Stomach (tissue), 9 donors: ENCODE data around the gene SNX19. TPM values are rescaled to one million over a fixed set of nuclear protein-coding genes. Genes with fewer than 3 reads are reported as not detected.

Experiments used
- DNase-seq, 2 donors: peaks; one replicate each; pipeline versions ENCODE4 v3.0.0 to v3.0.0-alpha.2; 2013 to 2019
- H3K27ac ChIP-seq, 5 donors: fragments of 200-600 bp in 4 of 5; sonication (generic) in 4 of 5; one replicate each; pipeline ENCODE4 v1.5.1; 2013 to 2019; ENCODE audit warnings: mild to moderate bottlenecking in 1 of 5, moderate library complexity in 1 of 5
- H3K27me3 ChIP-seq, 3 donors: fragments of 200-600 bp; sonication (generic); one replicate each; pipeline ENCODE4 v1.5.1; 2017 to 2019; ENCODE audit warnings: mixed run types in 1 of 3
- H3K36me3 ChIP-seq, 4 donors: fragments of 200-600 bp; sonication (generic); 1 replicate in 3 of 4; 2 replicates in 1 of 4; pipeline ENCODE4 v1.5.1; 2016 to 2019
- H3K4me1 ChIP-seq, 4 donors: fragments of 200-600 bp; sonication (generic); one replicate each; pipeline ENCODE4 v1.5.1; 2016 to 2019
- H3K4me3 ChIP-seq, 4 donors: fragments of 200-600 bp; sonication (generic) in 3 of 4; one replicate each; pipeline ENCODE4 v1.5.1; 2016 to 2019; ENCODE audit warnings: mild to moderate bottlenecking in 1 of 4
- H3K9me3 ChIP-seq, 4 donors: fragments of 200-600 bp; sonication (generic); one replicate each; pipeline ENCODE4 v1.5.1; 2016 to 2019
- EP300 ChIP-seq: sonication (generic); formaldehyde crosslinking; IDR thresholded peaks from one replicate; pipeline ENCODE4 v1.6.1; 2017; ENCODE audit warnings: antibody characterized with exemption
- POLR2A ChIP-seq, 4 donors: fragments of 450-650 bp; IDR thresholded peaks; one replicate each; pipeline ENCODE4 v1.6.1; 2016; ENCODE audit warnings: antibody characterized with exemption in 4 of 4, control low read depth in 2 of 4, mild to moderate bottlenecking in 1 of 4, moderate library complexity in 1 of 4
- POLR2AphosphoS5 ChIP-seq, 3 donors: sonication (generic); formaldehyde crosslinking; IDR thresholded peaks; one replicate each; pipeline ENCODE4 v1.6.1; 2016; ENCODE audit warnings: antibody characterized with exemption in 3 of 3
- WGBS, 5 donors: extraction: QIAGEN DNeasy Blood & Tissue Kit in 3 of 5; methylation state at CpG; one replicate each; pipeline versions ENCODE4 v1.1.5 to v1.1.7; 2013 to 2018; 5-methylcytosine and 5-hydroxymethylcytosine counted together
- intact Hi-C: fragments of 100-400 bp; cut with DNase I; formaldehyde crosslinking; loops from one replicate; pipeline ENCODE4 v1.15.1; 2023; ENCODE audit warnings: low total_unique reads
- polyA plus RNA-seq, 3 donors: library from polyadenylated mRNA; stranded (reverse); fragments of 200-250 nt; gene quantifications; one replicate each; pipeline ENCODE4 v1.2.3, GENCODE V29; 2013
- total RNA-seq, 5 donors: library from RNA; depleted of rRNA; stranded (reverse); fragments of >200 nt; gene quantifications; one replicate each; pipeline versions ENCODE4 v1.1.0 to v1.2.3, GENCODE V29; 2014 to 2016
- TF ChIP-seq, protein P1 (sequence below), 7 experiments: fragments of 450-650 bp in 4 of 7; fragments of 200-600 bp in 3 of 7; sonication (generic) in 3 of 7; IDR thresholded peaks; one replicate each; pipeline ENCODE4 v1.5.1; 2016 to 2019; ENCODE audit warnings: antibody characterized with exemption in 7 of 7, control low read depth in 2 of 7, mild to moderate bottlenecking in 1 of 7
- donor health status: healthy with polysubstance abuse.
- donor health status: Bipolar disorder and iron deficiency.
- donor health status: healthy.

Gene SNX19
- total and polyA plus RNA-seq, 8 donors, result 8.7 to 173 (median 47.4) TPM

DNA sequence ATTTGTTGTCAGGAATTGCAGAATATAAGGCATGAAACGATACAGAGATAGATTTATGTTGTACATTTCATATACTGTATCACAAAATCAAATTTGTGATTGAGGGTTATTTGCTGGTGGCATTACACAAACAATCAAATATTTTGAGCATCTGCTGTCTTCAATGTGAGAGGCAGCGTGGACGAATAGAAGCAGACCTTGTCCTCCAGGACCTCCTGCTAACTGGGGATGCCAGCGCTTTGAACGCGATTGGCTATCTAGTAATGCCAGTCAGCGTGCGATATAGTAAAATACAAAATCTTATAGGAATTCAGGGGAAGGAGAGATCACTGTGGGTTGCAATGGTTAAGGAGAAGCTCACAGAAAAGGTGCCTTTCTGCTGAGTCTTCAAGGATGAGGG lies 631 bp upstream of the SNX19 start:
- TF ChIP-seq EP300 (no peak), POLR2AphosphoS5 (IDR thresholded peaks at IDR 0.05) (no peak), POLR2A (IDR thresholded peaks at IDR 0.05) (no peak)
- TF ChIP-seq, protein P1, sequence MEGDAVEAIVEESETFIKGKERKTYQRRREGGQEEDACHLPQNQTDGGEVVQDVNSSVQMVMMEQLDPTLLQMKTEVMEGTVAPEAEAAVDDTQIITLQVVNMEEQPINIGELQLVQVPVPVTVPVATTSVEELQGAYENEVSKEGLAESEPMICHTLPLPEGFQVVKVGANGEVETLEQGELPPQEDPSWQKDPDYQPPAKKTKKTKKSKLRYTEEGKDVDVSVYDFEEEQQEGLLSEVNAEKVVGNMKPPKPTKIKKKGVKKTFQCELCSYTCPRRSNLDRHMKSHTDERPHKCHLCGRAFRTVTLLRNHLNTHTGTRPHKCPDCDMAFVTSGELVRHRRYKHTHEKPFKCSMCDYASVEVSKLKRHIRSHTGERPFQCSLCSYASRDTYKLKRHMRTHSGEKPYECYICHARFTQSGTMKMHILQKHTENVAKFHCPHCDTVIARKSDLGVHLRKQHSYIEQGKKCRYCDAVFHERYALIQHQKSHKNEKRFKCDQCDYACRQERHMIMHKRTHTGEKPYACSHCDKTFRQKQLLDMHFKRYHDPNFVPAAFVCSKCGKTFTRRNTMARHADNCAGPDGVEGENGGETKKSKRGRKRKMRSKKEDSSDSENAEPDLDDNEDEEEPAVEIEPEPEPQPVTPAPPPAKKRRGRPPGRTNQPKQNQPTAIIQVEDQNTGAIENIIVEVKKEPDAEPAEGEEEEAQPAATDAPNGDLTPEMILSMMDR (IDR thresholded peaks at IDR 0.05), result no peak
- H3K36me3 ChIP-seq, result peaks cover 0 to 32% (median 27%) of the 10 kb centered on the region in 4 donors
- H3K4me3 ChIP-seq, result peak overlapping the region; percentile 66 to 94 (median 88)
- no peak for DNase-seq
- peaks cover 22 to 45% (median 35%) of the 10 kb centered on the region in 4 donors for H3K4me1 ChIP-seq
- intact Hi-C loops, result no loop called here
- H3K9me3 ChIP-seq, result no peaks in the 10 kb centered on the region
- H3K27ac ChIP-seq, result peak overlapping the region in 4 of 5 donors; percentile 89 to 96 (median 92)
- no peaks in the 10 kb centered on the region for H3K27me3 ChIP-seq
- 63 to 73% (median 65%) methylated on average over 8 of the region's 8 CpGs for WGBS, 5 donors

DNA sequence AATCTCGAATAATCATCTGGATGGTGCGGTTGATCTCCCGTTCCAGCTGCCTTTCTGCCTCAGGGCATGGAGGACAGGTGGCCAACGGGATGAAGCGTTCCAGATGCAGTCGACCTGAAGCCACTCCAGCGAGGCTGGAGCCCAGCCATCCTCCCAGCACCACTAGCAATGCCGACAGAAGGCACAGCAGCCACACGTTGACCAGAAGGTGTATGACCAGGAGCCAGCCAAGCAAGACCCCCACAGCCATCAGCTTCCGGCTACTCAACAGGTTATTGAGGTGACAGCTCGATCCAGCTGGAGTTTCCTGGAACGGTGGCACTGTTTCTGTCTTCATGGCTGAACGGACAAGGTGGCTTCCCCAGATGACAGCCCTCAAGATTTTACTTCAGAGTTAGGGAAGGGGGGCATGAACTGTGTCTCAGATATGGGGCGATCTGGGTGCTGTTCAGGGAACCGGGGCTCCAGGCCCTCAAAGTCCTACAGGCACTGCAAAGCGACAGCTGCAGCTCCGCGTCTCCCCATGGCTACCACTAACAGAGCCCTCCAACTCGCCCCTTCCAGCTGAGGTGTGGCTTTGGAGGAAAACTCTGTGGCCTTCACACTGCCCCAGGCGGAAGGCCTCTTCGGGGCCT lies 559 bp downstream of the SNX19 start:
- Histone ChIP-seq H3K27me3 (no peaks in the 10 kb centered on the region), H3K4me1 (peaks cover 22 to 46% (median 36%) of the 10 kb centered on the region in 4 donors), H3K9me3 (no peaks in the 10 kb centered on the region), H3K36me3 (peaks cover 0 to 42% (median 38%) of the 10 kb centered on the region in 4 donors), H3K27ac (peak overlapping the region; percentile 83 to 96 (median 89)), H3K4me3 (peak overlapping the region; percentile 66 to 94 (median 88))
- TF ChIP-seq POLR2A (IDR thresholded peaks at IDR 0.05) (no peak), POLR2AphosphoS5 (IDR thresholded peaks at IDR 0.05) (no peak), EP300 (no peak)
- TF ChIP-seq, protein P1 (IDR thresholded peaks at IDR 0.05), result no peak
- DNase-seq, result no peak
- intact Hi-C loops, result no loop called here
- 31 to 45% (median 34%) methylated on average over 10 to 21 of the region's 21 CpGs for WGBS, 5 donors

DNA sequence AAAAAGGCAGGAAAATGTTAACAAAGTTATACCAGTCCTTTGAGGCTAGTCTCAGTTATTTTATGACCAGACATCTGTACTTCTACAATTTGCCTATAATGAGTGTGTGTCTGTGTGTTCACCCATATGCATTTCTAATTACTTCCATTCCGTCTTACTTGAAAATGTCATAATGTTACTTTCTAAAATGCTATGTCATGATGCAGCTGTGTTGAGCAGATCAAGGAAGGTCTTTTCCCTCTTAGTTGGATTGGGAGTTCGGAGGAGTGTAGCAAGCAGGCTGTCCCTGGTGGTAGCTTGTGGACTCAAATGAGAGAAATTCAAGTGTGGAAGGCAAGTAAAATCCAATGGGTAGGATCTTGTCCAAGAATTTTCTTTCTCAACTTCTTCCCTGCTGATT lies 3.0 kb downstream of the SNX19 start:
- no peak overlapping the region for H3K4me3 ChIP-seq
- DNase-seq, result no peak
- H3K27me3 ChIP-seq, result no peaks in the 10 kb centered on the region
- H3K4me1 ChIP-seq, result peaks cover 22 to 60% (median 42%) of the 10 kb centered on the region in 4 donors
- H3K9me3 ChIP-seq, result no peaks in the 10 kb centered on the region
- peak overlapping the region in 1 of 5 donors; percentile 95 for H3K27ac ChIP-seq
- intact Hi-C loops, result no loop called here
- WGBS, 5 donors, result 90 to 99% (median 93%) methylated on average over 2 of the region's 2 CpGs
- no peak for TF ChIP-seq POLR2AphosphoS5 (IDR thresholded peaks at IDR 0.05)
- TF ChIP-seq POLR2A (IDR thresholded peaks at IDR 0.05), result no peak
- TF ChIP-seq, protein P1 (IDR thresholded peaks at IDR 0.05), result no peak
- TF ChIP-seq EP300, result no peak
- peaks cover 5 to 64% (median 58%) of the 10 kb centered on the region in 4 donors for H3K36me3 ChIP-seq

DNA sequence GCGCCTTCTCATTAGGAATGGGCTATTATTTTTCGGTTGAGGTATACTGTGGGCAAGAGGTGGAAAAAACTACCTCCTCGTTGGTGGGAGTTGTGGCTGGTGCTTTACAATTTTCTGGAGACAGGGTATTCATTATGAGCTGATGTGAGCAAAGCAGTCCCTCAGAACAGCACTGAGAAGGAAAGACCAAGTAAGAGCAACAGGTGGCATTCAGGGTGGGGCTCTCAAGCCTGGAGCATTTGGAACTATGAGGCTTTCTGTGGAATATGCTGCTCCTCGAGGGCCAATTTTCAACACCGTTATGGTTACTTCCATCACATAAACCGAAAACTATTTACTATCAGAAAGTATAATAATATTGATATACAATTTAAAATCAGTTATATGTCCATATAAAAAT lies 3.7 kb downstream of the SNX19 start:
- no peak for TF ChIP-seq EP300
- TF ChIP-seq, protein P1 (IDR thresholded peaks at IDR 0.05), result no peak
- no peak for TF ChIP-seq POLR2AphosphoS5 (IDR thresholded peaks at IDR 0.05)
- no peak for TF ChIP-seq POLR2A (IDR thresholded peaks at IDR 0.05)
- no peaks in the 10 kb centered on the region for H3K27me3 ChIP-seq
- WGBS, 5 donors, result 92 to 96% (median 94%) methylated on average over 6 of the region's 6 CpGs
- intact Hi-C loops, result no loop called here
- no peak for DNase-seq
- no peak overlapping the region for H3K4me3 ChIP-seq
- H3K27ac ChIP-seq, result no peak overlapping the region
- peaks cover 11 to 71% (median 65%) of the 10 kb centered on the region in 4 donors for H3K36me3 ChIP-seq
- peaks cover 22 to 67% (median 44%) of the 10 kb centered on the region in 4 donors for H3K4me1 ChIP-seq
- H3K9me3 ChIP-seq, result no peaks in the 10 kb centered on the region
